ENCODE measurements around the gene CSNK1G2.

DNA sequence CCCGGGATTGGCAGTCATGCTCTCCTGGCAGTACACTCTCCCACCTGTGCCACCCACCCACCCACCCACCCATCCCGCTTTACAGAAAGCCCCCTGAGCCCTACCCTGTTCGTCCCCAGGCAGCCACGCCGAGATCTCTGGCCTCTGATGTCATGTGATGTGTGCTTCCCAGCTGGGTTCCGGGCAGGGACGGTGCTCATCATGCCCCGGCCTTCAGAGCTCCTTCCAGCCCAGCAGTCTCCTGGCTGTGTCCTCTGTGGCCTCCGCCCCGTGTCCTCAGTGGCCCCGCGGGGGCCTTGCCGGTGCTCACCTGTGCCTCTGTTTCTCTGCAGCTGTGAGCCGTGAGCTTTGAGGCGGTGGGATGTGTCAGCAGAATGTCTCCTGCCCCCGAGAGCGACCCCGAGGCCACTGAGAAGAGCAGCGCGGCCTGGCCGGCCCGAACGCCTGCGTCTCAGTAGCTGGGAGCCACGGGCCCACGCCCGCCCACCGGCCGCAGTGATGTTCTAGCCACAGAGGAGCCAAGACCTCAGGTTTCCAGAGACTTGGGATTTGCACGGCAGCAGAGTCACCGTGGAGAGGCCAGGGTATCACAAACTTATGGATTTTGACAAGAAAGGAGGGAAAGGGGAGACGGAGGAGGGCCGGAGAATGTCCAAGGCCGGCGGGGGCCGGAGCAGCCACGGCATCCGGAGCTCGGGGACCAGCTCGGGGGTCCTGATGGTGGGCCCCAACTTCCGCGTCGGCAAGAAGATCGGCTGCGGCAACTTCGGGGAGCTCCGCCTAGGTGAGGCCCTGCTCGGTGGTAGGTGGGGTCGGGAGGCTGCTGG lies 28.4 kb downstream of the CSNK1G2 start:
- TF ChIP-seq, protein P1, sequence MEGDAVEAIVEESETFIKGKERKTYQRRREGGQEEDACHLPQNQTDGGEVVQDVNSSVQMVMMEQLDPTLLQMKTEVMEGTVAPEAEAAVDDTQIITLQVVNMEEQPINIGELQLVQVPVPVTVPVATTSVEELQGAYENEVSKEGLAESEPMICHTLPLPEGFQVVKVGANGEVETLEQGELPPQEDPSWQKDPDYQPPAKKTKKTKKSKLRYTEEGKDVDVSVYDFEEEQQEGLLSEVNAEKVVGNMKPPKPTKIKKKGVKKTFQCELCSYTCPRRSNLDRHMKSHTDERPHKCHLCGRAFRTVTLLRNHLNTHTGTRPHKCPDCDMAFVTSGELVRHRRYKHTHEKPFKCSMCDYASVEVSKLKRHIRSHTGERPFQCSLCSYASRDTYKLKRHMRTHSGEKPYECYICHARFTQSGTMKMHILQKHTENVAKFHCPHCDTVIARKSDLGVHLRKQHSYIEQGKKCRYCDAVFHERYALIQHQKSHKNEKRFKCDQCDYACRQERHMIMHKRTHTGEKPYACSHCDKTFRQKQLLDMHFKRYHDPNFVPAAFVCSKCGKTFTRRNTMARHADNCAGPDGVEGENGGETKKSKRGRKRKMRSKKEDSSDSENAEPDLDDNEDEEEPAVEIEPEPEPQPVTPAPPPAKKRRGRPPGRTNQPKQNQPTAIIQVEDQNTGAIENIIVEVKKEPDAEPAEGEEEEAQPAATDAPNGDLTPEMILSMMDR (IDR thresholded peaks at IDR 0.05) = no peak
- TF ChIP-seq ATF1 (CRISPR knock-in tag; IDR thresholded peaks at IDR 0.05) (no peak), SP1 (CRISPR knock-in tag; conservative IDR thresholded peaks at IDR 0.05) (no peak), ZNF263 (CRISPR knock-in tag; IDR thresholded peaks at IDR 0.05; ENCODE audit: low read depth) (no peak), NR2C2 (CRISPR knock-in tag; IDR thresholded peaks at IDR 0.05) (no peak), IRF2 (CRISPR knock-in tag; IDR thresholded peaks at IDR 0.05; ENCODE audit: borderline replicate concordance, low read depth) (no peak)
- TF ChIP-seq, protein P2, sequence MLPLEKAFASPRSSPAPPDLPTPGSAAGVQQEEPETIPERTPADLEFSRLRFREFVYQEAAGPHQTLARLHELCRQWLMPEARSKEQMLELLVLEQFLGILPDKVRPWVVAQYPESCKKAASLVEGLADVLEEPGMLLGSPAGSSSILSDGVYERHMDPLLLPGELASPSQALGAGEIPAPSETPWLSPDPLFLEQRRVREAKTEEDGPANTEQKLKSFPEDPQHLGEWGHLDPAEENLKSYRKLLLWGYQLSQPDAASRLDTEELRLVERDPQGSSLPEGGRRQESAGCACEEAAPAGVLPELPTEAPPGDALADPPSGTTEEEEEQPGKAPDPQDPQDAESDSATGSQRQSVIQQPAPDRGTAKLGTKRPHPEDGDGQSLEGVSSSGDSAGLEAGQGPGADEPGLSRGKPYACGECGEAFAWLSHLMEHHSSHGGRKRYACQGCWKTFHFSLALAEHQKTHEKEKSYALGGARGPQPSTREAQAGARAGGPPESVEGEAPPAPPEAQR (CRISPR knock-in tag; IDR thresholded peaks at IDR 0.05) = no peak

Data from WTC11 (cell line).